ENCODE measurements around the gene ZNF827.
"Not testable (repeated sequence)": the region's sequence is repeated elsewhere in the genome, so short reads cannot be mapped to it uniquely, and the experiment has no call there.

Gene ZNF827

DNA sequence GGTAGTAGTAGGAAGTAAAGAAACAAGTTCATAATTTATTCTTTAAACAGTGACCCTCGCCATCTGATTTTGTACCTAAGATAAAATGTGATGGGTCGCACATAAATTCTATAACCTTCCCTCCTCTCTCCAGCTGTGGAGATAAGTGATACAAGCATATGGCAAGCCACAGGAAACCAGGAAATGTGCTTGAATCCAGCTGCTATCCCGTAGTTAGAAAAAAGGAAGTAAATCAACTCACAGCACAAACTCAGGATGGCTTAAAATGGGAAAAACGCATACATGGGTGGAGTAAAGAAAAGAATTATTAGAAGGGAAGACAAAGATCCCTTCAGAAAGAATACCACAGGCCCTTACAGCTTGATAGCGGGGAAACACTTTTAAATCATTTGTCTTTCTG lies 78.2 kb downstream of the ZNF827 start:
- DNase-seq = no peak

DNA sequence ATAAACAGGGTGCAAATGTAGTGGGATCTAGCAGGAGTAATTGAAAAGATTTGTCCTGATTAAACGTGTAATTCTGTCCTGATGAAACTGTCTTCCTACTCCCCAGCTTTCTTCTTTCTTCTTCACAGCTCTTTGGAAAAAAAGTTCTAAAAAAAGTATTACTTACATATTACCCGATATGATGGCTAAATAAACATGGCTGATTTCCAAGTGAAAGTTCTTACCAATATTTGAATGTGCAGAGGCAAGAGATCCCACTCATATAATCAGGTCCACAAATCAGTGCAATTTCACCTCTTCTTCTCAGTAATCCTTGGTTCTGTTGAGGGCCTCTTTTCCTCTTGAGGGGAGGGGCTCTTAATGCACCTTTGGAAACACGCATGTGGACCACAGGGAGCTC lies 78.7 kb downstream of the ZNF827 start:
- no peak for DNase-seq

- DNase-seq = no peak
Measured at GRCh38 chr4:145859426-145859825, 79.2 kb downstream of the ZNF827 start.

- no peak for DNase-seq
Measured at GRCh38 chr4:145852256-145852839, 86.3 kb downstream of the ZNF827 start.

- DNase-seq = no peak
Measured at GRCh38 chr4:145851511-145852201, 87.0 kb downstream of the ZNF827 start.

DNA sequence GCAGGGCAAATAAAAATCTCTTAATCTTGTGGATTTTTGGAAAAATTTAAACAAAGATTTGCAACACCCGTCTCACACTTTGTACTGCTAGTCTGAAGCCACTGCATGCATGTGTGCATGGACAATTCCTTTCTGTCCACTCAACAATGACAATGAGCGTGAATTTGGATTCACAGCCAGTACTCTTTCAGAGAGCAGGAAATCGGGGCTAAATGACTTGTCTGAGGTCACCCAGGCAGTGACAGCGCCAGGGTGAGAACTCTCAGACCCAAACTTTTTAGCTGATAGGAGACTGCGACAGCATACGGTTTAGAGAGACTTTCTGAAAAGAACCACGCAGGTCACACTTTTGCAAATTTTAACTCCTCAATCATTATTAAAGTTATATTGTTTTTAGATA lies 90.9 kb downstream of the ZNF827 start:
- no peak for DNase-seq

- DNase-seq = no peak
Measured at GRCh38 chr4:145845118-145845517, 93.5 kb downstream of the ZNF827 start.

- no peak for DNase-seq
Measured at GRCh38 chr4:145843639-145844038, 95.0 kb downstream of the ZNF827 start.

DNA sequence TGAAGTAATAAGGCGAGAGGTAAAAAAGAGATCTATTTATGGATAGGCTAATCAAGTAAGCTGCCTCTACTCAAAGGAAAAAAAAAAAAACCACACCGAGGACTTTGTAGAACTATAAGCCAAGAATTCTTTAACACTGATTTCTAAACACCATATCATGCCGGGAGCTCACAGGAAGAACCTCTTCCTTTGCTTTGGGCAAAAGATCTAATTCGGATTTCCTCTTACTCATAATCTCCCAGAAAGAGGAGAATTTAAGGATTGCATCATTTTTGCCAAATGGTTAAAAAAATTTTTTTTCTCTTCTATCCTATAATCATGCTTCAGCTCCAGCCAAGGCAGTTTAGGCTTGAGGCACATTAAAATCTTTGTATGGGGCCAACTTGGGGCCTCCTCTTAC lies 95.5 kb downstream of the ZNF827 start:
- no peak for DNase-seq

GRCh38 chr4:145842224-145842887 lies 96.3 kb downstream of the ZNF827 start:
- no peak for DNase-seq

- no peak for DNase-seq
Measured at GRCh38 chr4:145840801-145841200, 97.8 kb downstream of the ZNF827 start.

DNA sequence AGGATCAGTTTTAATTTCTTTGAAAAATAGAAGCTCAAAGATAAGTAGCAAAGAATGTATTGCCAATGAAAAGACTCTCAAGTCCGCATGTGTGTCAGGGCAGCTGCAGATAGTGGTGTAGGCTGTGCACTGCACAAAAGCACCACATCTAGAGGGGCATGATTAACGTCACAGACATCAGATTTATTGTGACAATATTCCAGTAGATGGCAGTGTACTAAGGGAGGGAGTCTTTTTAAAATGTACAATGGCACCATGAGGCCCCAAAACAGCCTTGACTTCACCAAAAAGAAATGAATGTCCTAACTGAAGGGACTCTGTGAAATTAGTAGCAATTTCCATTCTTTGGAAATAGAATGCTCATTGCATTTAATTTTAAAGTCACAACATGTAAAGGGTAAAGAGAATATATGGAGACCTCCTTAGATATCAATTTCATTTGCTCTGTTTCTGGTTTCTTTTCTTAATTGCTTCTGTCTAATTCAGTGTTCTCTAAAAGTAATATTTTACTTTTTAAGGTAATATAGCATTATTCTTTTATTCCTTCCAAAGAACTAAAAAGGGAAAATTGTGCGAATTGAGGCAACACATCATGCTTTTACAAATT lies 98.4 kb downstream of the ZNF827 start:
- DNase-seq = no peak

DNA sequence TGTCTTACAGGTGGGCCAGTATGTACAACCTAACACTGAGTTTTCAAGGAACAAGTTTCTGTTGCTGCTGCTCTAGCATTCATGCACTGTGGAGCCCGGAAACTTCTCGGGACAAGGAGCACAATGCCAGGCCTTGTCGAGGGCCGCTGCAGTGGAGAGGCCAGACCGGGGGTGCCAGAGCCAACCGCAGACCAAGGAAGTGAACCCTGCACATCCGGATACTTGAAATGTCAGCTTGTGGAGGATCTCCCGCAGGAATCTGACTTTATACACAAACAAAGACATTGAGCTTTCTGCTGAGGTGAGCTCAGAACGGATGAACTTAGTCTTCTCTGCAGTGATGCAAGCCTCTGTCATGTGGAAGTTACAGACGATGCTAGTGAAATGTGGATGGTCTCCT lies 99.5 kb downstream of the ZNF827 start:
- no peak for DNase-seq

- not testable (repeated sequence) for DNase-seq
Measured at GRCh38 chr4:145832384-145832783, 106.2 kb downstream of the ZNF827 start.

DNA sequence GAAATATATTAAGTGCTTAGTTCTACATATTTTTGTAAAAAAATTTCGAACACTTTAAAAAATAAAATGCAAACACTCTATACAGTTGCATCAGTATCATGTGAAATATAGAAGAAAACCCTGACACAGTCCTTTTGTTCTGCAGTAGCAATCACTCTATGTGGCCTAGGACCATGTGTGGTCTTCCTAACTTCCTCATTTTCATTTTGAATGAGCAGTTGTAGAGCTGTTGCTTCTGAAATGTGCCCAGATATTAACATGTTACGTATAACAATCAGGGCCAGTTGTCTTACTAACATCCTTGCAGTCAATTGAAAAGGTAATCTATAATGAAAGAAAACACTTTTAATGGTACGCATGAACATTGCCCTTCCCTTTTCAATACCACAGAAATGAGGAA lies 107.9 kb downstream of the ZNF827 start:
- DNase-seq = no peak

DNA sequence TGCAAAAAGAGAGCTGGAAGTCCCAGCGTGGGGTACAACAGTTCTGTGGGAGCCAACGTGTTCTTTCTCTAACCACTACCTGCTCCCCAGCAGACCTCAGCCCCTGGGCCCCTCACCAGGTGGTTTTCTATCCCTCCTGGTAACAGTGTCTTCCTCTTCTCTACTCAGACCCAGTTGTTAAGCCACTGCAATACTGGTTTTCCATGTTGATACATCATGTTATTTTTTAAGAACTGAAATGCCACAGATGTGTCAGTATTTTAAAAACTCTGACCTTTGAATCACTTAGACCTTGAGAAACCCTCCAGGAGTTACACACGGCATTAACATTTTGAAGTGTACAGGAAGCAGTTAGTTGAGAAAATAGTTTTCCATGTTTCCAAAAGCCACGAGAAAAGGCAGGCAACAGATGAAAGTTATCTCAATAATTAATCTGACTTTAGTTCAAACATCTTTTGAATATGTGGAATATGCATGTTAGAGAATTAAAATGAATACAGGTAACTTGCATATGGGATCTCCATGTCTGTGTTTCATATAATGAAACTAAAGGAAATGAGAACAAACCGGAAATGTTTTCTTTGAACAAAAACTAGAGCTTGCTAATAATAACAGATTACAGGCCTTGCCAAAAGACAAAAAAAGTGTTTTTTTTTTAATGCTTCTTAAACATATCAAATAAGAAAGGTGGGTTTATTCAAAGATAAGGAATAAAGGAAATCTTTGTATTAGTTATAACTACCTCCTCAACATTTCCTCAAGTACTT lies 108.8 kb downstream of the ZNF827 start:
- no peak for DNase-seq

DNA sequence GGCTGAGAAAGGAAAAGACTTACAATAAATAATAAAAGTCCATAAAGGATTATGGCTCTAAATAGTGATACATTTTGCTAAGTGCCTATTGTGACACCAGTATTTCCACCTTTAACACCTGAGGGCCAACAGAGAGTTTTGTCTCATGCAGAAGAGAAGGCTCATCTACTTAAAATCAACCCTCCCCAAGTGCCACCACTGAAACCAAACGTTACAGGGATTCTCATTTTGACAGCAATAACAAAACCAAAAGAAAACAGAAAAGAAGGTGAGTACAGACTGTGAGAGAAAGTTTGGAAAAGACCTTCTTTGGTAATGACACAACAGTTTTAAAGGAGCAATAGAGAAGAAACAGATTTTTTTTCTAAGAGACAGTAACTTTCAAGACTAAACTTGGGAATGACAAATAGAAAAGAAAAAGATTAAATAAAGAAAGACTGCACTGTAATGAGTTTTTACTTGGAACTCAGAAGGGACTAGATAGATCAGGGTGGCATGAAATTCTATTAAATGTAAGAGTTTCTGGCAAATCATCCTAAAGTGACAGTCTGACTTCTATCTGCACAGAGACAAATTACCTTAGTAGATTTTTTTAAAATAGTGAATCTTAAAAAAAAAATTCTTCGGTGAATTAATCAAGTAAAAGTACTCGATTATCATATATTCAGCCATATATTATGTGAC lies 109.7 kb downstream of the ZNF827 start:
- no peak for DNase-seq

DNA sequence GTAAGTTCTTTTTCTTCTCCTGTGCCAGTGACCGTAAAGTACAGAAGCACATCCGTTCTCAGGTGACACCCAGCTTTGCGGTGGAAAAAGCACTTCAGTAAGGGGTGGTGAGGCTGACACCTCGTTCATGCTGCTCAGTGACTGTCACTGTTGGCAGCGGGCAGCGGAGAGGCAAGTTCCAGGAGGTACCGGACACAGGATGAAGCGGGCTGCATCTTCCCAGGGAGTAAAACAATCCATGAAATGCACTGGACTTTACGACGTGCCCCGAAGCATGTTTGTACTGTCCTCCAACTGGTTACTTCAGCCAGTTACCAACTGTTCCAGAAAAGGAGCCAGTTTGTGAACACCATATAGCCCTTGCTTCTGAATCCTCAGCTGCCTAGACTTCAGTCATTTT lies 110.7 kb downstream of the ZNF827 start:
- no peak for DNase-seq

- no peak for DNase-seq
Measured at GRCh38 chr4:145825255-145825654, 113.4 kb downstream of the ZNF827 start.

DNA sequence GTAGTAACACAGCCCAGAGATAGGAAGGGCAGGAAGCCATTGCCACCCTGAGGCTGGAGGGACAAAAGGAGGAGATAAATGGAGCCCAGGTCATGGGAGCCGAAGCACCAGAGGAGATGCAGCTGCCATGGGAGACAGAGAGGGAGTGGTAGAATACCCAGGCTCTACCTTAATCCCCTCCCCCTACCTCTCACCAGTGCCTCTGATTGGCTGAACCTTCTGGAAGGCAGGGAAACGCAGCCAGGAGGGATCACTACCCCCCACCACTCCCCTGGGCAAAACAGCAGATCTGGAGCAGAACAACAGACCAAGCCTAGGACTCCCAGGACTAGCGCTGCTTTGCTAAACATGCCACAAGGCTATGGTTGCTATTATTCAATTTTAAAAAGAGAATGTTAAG lies 114.2 kb downstream of the ZNF827 start:
- no peak for DNase-seq

DNA sequence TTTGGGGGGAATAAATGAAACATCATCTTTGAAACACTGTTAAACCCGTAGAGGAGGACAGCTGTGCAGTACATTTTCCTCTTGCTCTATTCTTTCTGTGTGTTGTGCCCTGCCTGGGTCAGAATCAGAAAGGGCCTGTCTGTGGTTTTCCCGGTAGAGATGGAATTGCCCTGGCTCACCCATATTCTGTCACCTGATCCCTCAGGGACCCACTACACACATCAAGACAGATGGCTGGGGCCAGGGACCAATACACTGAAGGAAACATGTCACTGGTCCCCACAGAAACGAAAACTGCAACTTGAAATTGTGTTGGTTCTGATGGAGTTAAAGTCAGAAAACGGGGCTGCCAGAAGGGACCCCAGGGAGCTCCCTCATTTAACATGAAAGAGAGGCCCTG lies 114.9 kb downstream of the ZNF827 start:
- DNase-seq = no peak

- DNase-seq = no peak
Measured at GRCh38 chr4:145822581-145822980, 116.0 kb downstream of the ZNF827 start.

GRCh38 chr4:145822181-145822580 lies 116.4 kb downstream of the ZNF827 start:
- no peak for DNase-seq
